Ishikawa (cell line): Measurements from ENCODE around the gene CDKN2AIPNL.

ENCODE experiments used
- CEBPB ChIP-seq: IDR thresholded peaks from 2 replicates; pipeline ENCODE4 v1.6.1; 2012
- CREB1 ChIP-seq: IDR thresholded peaks from 2 replicates; pipeline ENCODE4 v1.6.1; 2012; ENCODE audit warnings: low read depth
- EP300 ChIP-seq: IDR thresholded peaks from 2 replicates; pipeline ENCODE4 v1.6.1; 2012; ENCODE audit warnings: borderline replicate concordance
- TAF1 ChIP-seq: IDR thresholded peaks from 2 replicates; pipeline ENCODE4 v1.6.1; 2012; ENCODE audit warnings: low read depth, mild to moderate bottlenecking
- TCF12 ChIP-seq: IDR thresholded peaks from 2 replicates; pipeline ENCODE4 v1.6.1; 2012; ENCODE audit warnings: low read depth
- TEAD4 ChIP-seq: IDR thresholded peaks from 2 replicates; pipeline ENCODE4 v1.6.1; 2012
- TF ChIP-seq, protein P1 (sequence below): IDR thresholded peaks from 2 replicates; pipeline ENCODE4 v1.6.1; 2012; ENCODE audit warnings: low read depth, mild to moderate bottlenecking

DNA sequence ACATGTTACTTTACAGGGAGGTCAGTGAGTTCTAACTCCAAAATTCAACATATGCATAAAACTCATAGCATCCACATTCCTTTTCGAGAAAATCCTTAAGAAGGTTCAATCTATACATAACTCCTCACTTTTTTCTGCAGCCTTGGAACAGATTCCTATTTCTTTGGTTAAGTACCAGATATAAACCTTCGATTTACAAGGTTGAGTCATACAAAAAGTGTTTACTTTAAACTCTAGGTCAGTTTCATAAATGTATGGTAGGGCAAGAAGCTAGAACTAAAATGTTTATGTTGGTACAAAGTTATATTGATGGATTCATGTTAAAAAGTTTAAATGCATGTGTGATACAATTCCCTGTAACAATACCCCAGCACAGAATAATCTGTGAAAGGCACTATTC is 19.4 kb downstream of the CDKN2AIPNL start:
- TF ChIP-seq TEAD4 = no peak
- TF ChIP-seq EP300 = no peak
- TF ChIP-seq TAF1 = no peak
- TF ChIP-seq CEBPB = no peak
- no peak for TF ChIP-seq TCF12
- TF ChIP-seq, protein P1, sequence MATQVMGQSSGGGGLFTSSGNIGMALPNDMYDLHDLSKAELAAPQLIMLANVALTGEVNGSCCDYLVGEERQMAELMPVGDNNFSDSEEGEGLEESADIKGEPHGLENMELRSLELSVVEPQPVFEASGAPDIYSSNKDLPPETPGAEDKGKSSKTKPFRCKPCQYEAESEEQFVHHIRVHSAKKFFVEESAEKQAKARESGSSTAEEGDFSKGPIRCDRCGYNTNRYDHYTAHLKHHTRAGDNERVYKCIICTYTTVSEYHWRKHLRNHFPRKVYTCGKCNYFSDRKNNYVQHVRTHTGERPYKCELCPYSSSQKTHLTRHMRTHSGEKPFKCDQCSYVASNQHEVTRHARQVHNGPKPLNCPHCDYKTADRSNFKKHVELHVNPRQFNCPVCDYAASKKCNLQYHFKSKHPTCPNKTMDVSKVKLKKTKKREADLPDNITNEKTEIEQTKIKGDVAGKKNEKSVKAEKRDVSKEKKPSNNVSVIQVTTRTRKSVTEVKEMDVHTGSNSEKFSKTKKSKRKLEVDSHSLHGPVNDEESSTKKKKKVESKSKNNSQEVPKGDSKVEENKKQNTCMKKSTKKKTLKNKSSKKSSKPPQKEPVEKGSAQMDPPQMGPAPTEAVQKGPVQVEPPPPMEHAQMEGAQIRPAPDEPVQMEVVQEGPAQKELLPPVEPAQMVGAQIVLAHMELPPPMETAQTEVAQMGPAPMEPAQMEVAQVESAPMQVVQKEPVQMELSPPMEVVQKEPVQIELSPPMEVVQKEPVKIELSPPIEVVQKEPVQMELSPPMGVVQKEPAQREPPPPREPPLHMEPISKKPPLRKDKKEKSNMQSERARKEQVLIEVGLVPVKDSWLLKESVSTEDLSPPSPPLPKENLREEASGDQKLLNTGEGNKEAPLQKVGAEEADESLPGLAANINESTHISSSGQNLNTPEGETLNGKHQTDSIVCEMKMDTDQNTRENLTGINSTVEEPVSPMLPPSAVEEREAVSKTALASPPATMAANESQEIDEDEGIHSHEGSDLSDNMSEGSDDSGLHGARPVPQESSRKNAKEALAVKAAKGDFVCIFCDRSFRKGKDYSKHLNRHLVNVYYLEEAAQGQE = no peak
- no peak for TF ChIP-seq CREB1
